ENCODE data around the gene CALHM1.

The CALHM1 gene

GRCh38 chr10:103454026-103454425 is 4.7 kb downstream of the CALHM1 start:
- Histone ChIP-seq H3K79me2 (ENCODE audit: insufficient read depth, low read length) (peaks cover 7% of the 10 kb centered on the region; the same call in 1 of the 2 replicates), H2AFZ (ENCODE audit: low read depth, low read length) (no peak overlapping the region), H3K4me1 (ENCODE audit: insufficient read depth, low read length) (peaks cover 31% of the 10 kb centered on the region), H3K27ac (ENCODE audit: low read length) (no peak overlapping the region), H3K27me3 (ENCODE audit: insufficient read depth, low read length, poor library complexity) (no peaks in the 10 kb centered on the region), H3K4me3 (ENCODE audit: low read depth in 1 of 2, low read length in 2 of 2) (no peak overlapping the region), H3K36me3 (ENCODE audit: insufficient read depth, low read length) (peaks cover 14% of the 10 kb centered on the region), H3K9ac (ENCODE audit: low read depth, low read length) (no peak overlapping the region), H4K20me1 (ENCODE audit: insufficient read depth, low read length) (peaks cover 2% of the 10 kb centered on the region; the same call in 1 of the 2 replicates), H3K9me3 (ENCODE audit: insufficient read depth, low read length, severe bottlenecking) (no peaks in the 10 kb centered on the region), H3K4me2 (ENCODE audit: insufficient read depth, low read length) (no peak overlapping the region)
- no peak for TF ChIP-seq CTCF (IDR thresholded peaks at IDR 0.05; ENCODE audit: borderline replicate concordance, extremely low read depth, low read length, poor library complexity, severe bottlenecking)
- no peak for ATAC-seq (ENCODE audit: insufficient read depth, low read depth)
- DNase-seq: no peak

DNA sequence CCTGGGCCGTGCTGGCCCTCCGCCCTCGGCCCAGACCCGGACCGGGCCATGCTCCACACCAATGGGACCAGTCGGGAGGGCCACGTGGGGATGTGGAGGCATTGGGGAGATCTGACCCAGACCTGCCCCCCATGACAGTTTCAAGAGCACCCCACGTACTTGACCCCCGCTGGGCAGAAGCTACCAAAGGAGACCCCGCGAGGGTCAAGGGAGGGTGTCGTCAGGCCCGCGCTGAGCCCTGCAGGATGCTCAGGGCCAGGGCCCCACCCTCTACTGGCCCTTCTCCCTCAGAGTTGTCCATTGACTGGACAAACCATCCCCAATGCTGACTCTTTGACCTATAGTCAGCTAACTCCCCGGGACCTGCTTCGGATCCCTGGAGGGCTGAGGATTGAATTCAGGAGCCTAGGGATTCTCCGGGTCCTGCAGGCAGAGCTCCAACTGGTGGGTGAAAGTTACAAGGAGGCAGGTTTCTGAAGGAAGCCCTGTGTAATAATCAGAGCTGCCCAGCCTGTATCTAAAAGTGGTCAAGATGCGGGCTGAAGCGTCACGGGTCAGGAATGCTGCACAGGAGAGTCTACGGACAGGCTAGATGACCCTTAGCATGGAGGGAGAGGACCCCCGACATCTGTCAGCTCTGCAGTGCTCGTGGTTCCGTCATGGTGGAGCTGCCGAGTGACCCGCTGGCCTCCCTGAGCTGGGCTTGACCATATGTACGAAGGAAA is 6.0 kb downstream of the CALHM1 start:
- H3K4me3 ChIP-seq (ENCODE audit: low read depth in 1 of 2, low read length in 2 of 2): peak overlapping the region; percentile 54 to 71; a peak in 3 of 4 replicates
- H3K9me3 ChIP-seq (ENCODE audit: insufficient read depth, low read length, severe bottlenecking): no peaks in the 10 kb centered on the region
- H3K27ac ChIP-seq (ENCODE audit: low read length): peak overlapping the region; percentile 72
- H3K36me3 ChIP-seq (ENCODE audit: insufficient read depth, low read length): peaks cover 21% of the 10 kb centered on the region
- ATAC-seq (ENCODE audit: insufficient read depth, low read depth) (no peak), DNase-seq (no peak)
- H3K79me2 ChIP-seq (ENCODE audit: insufficient read depth, low read length): peaks cover 7% of the 10 kb centered on the region; the same call in 1 of the 2 replicates
- H2AFZ ChIP-seq (ENCODE audit: low read depth, low read length): peak overlapping the region; percentile 99
- peak overlapping the region; percentile 96 for H3K4me2 ChIP-seq (ENCODE audit: insufficient read depth, low read length)
- peaks cover 4% of the 10 kb centered on the region; the same call in 1 of the 2 replicates for H4K20me1 ChIP-seq (ENCODE audit: insufficient read depth, low read length)
- TF ChIP-seq CTCF (IDR thresholded peaks at IDR 0.05; ENCODE audit: borderline replicate concordance, extremely low read depth, low read length, poor library complexity, severe bottlenecking) (no peak), EZH2 (IDR thresholded peaks at IDR 0.05; ENCODE audit: borderline replicate concordance, low read depth, low read length, severe bottlenecking) (no peak)
- H3K4me1 ChIP-seq (ENCODE audit: insufficient read depth, low read length): peaks cover 31% of the 10 kb centered on the region
- no peaks in the 10 kb centered on the region for H3K27me3 ChIP-seq (ENCODE audit: insufficient read depth, low read length, poor library complexity)
- peak overlapping the region; percentile 77 for H3K9ac ChIP-seq (ENCODE audit: low read depth, low read length)

GRCh38 chr10:103451831-103452505 is 6.7 kb downstream of the CALHM1 start, which contains the start of gene CALHM2:
Gene CALHM2 (minus strand): TSS chr10:103452370. CDS start chr10:103449941, 2,429 bp downstream.
- no peaks in the 10 kb centered on the region for H3K27me3 ChIP-seq (ENCODE audit: insufficient read depth, low read length, poor library complexity)
- H3K79me2 ChIP-seq (ENCODE audit: insufficient read depth, low read length): peaks cover 7% of the 10 kb centered on the region; the same call in 1 of the 2 replicates
- peak within 1 kb of the TSS; percentile 96 for H3K4me2 ChIP-seq (ENCODE audit: insufficient read depth, low read length)
- peak within 1 kb of the TSS; percentile 72 for H3K27ac ChIP-seq (ENCODE audit: low read length)
- peak; percentile 76 for DNase-seq
- TF ChIP-seq EZH2 (IDR thresholded peaks at IDR 0.05; ENCODE audit: borderline replicate concordance, low read depth, low read length, severe bottlenecking): no peak
- no peak for TF ChIP-seq CTCF (IDR thresholded peaks at IDR 0.05; ENCODE audit: borderline replicate concordance, extremely low read depth, low read length, poor library complexity, severe bottlenecking)
- peak within 1 kb of the TSS; percentile 54 to 71 for H3K4me3 ChIP-seq (ENCODE audit: low read depth in 1 of 2, low read length in 2 of 2)
- peak within 1 kb of the TSS; percentile 99 for H2AFZ ChIP-seq (ENCODE audit: low read depth, low read length)
- peaks cover 28% of the 10 kb centered on the region for H3K36me3 ChIP-seq (ENCODE audit: insufficient read depth, low read length)
- peak within 1 kb of the TSS; percentile 77 for H3K9ac ChIP-seq (ENCODE audit: low read depth, low read length)
- H3K9me3 ChIP-seq (ENCODE audit: insufficient read depth, low read length, severe bottlenecking): no peaks in the 10 kb centered on the region
- peaks cover 4% of the 10 kb centered on the region; the same call in 1 of the 2 replicates for H4K20me1 ChIP-seq (ENCODE audit: insufficient read depth, low read length)
- peak; percentile 87 for ATAC-seq (ENCODE audit: insufficient read depth, low read depth)
- peaks cover 31% of the 10 kb centered on the region for H3K4me1 ChIP-seq (ENCODE audit: insufficient read depth, low read length)

Measured in DND-41 (cell line).